Stimulated activated CD8-positive, alpha-beta memory T cell treated with anti-CD3 and anti-CD28 coated beads, Interleukin-12 subunit alpha, Interleukin-12 subunit beta, amount 100 ng/mL, for 24 hours (primary cell): ENCODE measurements around the gene MSX1.

Experiments
- DNase-seq: peaks from one replicate; pipeline ENCODE4 v3.0.0-alpha.2; 2020; ENCODE audit errors: extremely low read depth

The MSX1 gene

GRCh38 chr4:4913147-4913561 lies 53.7 kb downstream of the MSX1 start:
- no peak for DNase-seq
